ENCODE data around the gene NCAM1. TPM values are rescaled to one million over a fixed set of nuclear protein-coding genes. Genes with fewer than 3 reads are reported as not detected.

NCAM1 gene
- total RNA-seq, 1 donor from 2014 or later: 33.6 TPM

GRCh38 chr11:113147249-113147648 lies 186.0 kb downstream of the NCAM1 start:
- Histone ChIP-seq H3K27me3 (no peaks in the 10 kb centered on the region), H3K36me3 (no peaks in the 10 kb centered on the region), H3K4me3 (no peak overlapping the region), H3K27ac (no peak overlapping the region), H3K9me3 (no peaks in the 10 kb centered on the region), H3K4me1 (no peaks in the 10 kb centered on the region)
- intact Hi-C loops (cut with DNase I): no loop called here
- TF ChIP-seq CTCF (IDR thresholded peaks at IDR 0.05) (no peak), POLR2AphosphoS5 (IDR thresholded peaks at IDR 0.05; ENCODE audit: insufficient read depth in 1 of 2, low read depth in 1 of 2) (no peak), POLR2A (IDR thresholded peaks at IDR 0.05) (no peak)
- peak in 1 of 2 donors; percentile 37 for DNase-seq (ENCODE audit: extremely low spot score in 2 of 2)

GRCh38 chr11:113148076-113148475 lies 186.9 kb downstream of the NCAM1 start:
- Histone ChIP-seq H3K4me1 (no peaks in the 10 kb centered on the region), H3K4me3 (no peak overlapping the region), H3K27ac (no peak overlapping the region), H3K27me3 (no peaks in the 10 kb centered on the region), H3K36me3 (no peaks in the 10 kb centered on the region), H3K9me3 (no peaks in the 10 kb centered on the region)
- peak in 1 of 2 donors; percentile 13 for DNase-seq (ENCODE audit: extremely low spot score in 2 of 2)
- TF ChIP-seq POLR2AphosphoS5 (IDR thresholded peaks at IDR 0.05; ENCODE audit: insufficient read depth in 1 of 2, low read depth in 1 of 2) (no peak), CTCF (IDR thresholded peaks at IDR 0.05) (no peak), POLR2A (IDR thresholded peaks at IDR 0.05) (no peak)
- intact Hi-C loops (cut with DNase I): no loop called here

- Histone ChIP-seq H3K4me3 (no peak overlapping the region), H3K36me3 (no peaks in the 10 kb centered on the region), H3K27ac (no peak overlapping the region), H3K9me3 (no peaks in the 10 kb centered on the region), H3K27me3 (no peaks in the 10 kb centered on the region), H3K4me1 (no peaks in the 10 kb centered on the region)
- intact Hi-C loops (cut with DNase I): no loop called here
- peak in 1 of 2 donors; percentile 49 for DNase-seq (ENCODE audit: extremely low spot score in 2 of 2)
- TF ChIP-seq POLR2AphosphoS5 (IDR thresholded peaks at IDR 0.05; ENCODE audit: insufficient read depth in 1 of 2, low read depth in 1 of 2): no peak
- no peak for TF ChIP-seq CTCF (IDR thresholded peaks at IDR 0.05)
- TF ChIP-seq POLR2A (IDR thresholded peaks at IDR 0.05): no peak
Observed at GRCh38 chr11:113148652-113149051, 187.4 kb downstream of the NCAM1 start.

GRCh38 chr11:113151521-113151920 lies 190.3 kb downstream of the NCAM1 start:
- intact Hi-C loops (cut with DNase I): no loop called here
- Histone ChIP-seq H3K4me1 (no peaks in the 10 kb centered on the region), H3K4me3 (no peak overlapping the region), H3K36me3 (no peaks in the 10 kb centered on the region), H3K27me3 (no peaks in the 10 kb centered on the region), H3K27ac (no peak overlapping the region), H3K9me3 (no peaks in the 10 kb centered on the region)
- TF ChIP-seq POLR2A (IDR thresholded peaks at IDR 0.05) (no peak), CTCF (IDR thresholded peaks at IDR 0.05) (no peak), POLR2AphosphoS5 (IDR thresholded peaks at IDR 0.05; ENCODE audit: insufficient read depth in 1 of 2, low read depth in 1 of 2) (no peak)
- peak in 1 of 2 donors; percentile 6 for DNase-seq (ENCODE audit: extremely low spot score in 2 of 2)

GRCh38 chr11:113152500-113152899 lies 191.3 kb downstream of the NCAM1 start:
- TF ChIP-seq CTCF (IDR thresholded peaks at IDR 0.05) (no peak), POLR2A (IDR thresholded peaks at IDR 0.05) (no peak), POLR2AphosphoS5 (IDR thresholded peaks at IDR 0.05; ENCODE audit: insufficient read depth in 1 of 2, low read depth in 1 of 2) (no peak)
- H3K9me3 ChIP-seq: no peaks in the 10 kb centered on the region
- DNase-seq (ENCODE audit: extremely low spot score in 2 of 2): no peak
- H3K27ac ChIP-seq: no peak overlapping the region
- no peak overlapping the region for H3K4me3 ChIP-seq
- H3K36me3 ChIP-seq: no peaks in the 10 kb centered on the region
- H3K27me3 ChIP-seq: no peaks in the 10 kb centered on the region
- intact Hi-C loops (cut with DNase I): no loop called here
- no peaks in the 10 kb centered on the region for H3K4me1 ChIP-seq

All from vagina (tissue), 2 donors.